ENCODE results near the gene FTL.

The FTL gene

GRCh38 chr19:48977061-48977460 is 12.0 kb downstream of the FTL start:
- H3K79me1 ChIP-seq (ENCODE audit: low read length): no peaks in the 10 kb centered on the region
- H3K23ac ChIP-seq (ENCODE audit: low read length): no peak overlapping the region
- H4K5ac ChIP-seq (ENCODE audit: low read length): no peak overlapping the region
- no peaks in the 10 kb centered on the region for H3K4me1 ChIP-seq (ENCODE audit: control insufficient read depth, low read depth, low read length)
- no peak overlapping the region for H3K4me3 ChIP-seq (ENCODE audit: low read length)
- no CpG with 5 or more reads among the region's 2 CpGs for WGBS (ENCODE audit: extremely low coverage, insufficient coverage, low lambda C conversion rate)
- H3K4ac ChIP-seq (ENCODE audit: low read depth, low read length): no peak overlapping the region
- no peak overlapping the region for H2BK120ac ChIP-seq (ENCODE audit: low read depth, low read length)
- no peak overlapping the region for H2BK15ac ChIP-seq (replicated peaks; ENCODE audit: low read depth)
- no peak overlapping the region for H3K9ac ChIP-seq (ENCODE audit: low read length)
- H3K27me3 ChIP-seq (ENCODE audit: insufficient read depth, low read length, poor library complexity): no peaks in the 10 kb centered on the region
- no peak overlapping the region for H2AK5ac ChIP-seq (ENCODE audit: low read length)
- H3K79me2 ChIP-seq (ENCODE audit: control insufficient read depth, insufficient read depth, low read length): no peaks in the 10 kb centered on the region
- no peak overlapping the region for H3K4me2 ChIP-seq (ENCODE audit: low read length)
- DNase-seq: no peak
- no peak overlapping the region for H3K56ac ChIP-seq (ENCODE audit: low read length)
- H3K36me3 ChIP-seq (ENCODE audit: control insufficient read depth, insufficient read depth, low read length): peaks cover 7% of the 10 kb centered on the region
- no peak overlapping the region for H4K8ac ChIP-seq (ENCODE audit: low read depth, low read length)
- H2BK5ac ChIP-seq (ENCODE audit: low read length): no peak overlapping the region
- H3K27ac ChIP-seq (ENCODE audit: low read depth, low read length): no peak overlapping the region
- H3K18ac ChIP-seq (ENCODE audit: low read length): no peak overlapping the region

GRCh38 chr19:48982280-48982679 is 17.2 kb downstream of the FTL start:
- Histone ChIP-seq H2AK5ac (ENCODE audit: low read length) (no peak overlapping the region), H3K56ac (ENCODE audit: low read length) (no peak overlapping the region), H3K18ac (ENCODE audit: low read length) (no peak overlapping the region), H3K4me1 (ENCODE audit: control insufficient read depth, low read depth, low read length) (no peaks in the 10 kb centered on the region), H3K36me3 (ENCODE audit: control insufficient read depth, insufficient read depth, low read length) (peaks cover 5% of the 10 kb centered on the region), H4K5ac (ENCODE audit: low read length) (no peak overlapping the region), H2BK5ac (ENCODE audit: low read length) (no peak overlapping the region), H2BK15ac (replicated peaks; ENCODE audit: low read depth) (no peak overlapping the region), H3K79me1 (ENCODE audit: low read length) (no peaks in the 10 kb centered on the region), H4K8ac (ENCODE audit: low read depth, low read length) (no peak overlapping the region), H3K4me2 (ENCODE audit: low read length) (no peak overlapping the region), H3K27me3 (ENCODE audit: insufficient read depth, low read length, poor library complexity) (no peaks in the 10 kb centered on the region), H3K9ac (ENCODE audit: low read length) (no peak overlapping the region), H3K4ac (ENCODE audit: low read depth, low read length) (no peak overlapping the region), H3K79me2 (ENCODE audit: control insufficient read depth, insufficient read depth, low read length) (no peaks in the 10 kb centered on the region), H3K23ac (ENCODE audit: low read length) (no peak overlapping the region), H3K4me3 (ENCODE audit: low read length) (no peak overlapping the region), H2BK120ac (ENCODE audit: low read depth, low read length) (no peak overlapping the region), H3K27ac (ENCODE audit: low read depth, low read length) (no peak overlapping the region)
- DNase-seq: no peak
- no CpG with 5 or more reads among the region's 9 CpGs for WGBS (ENCODE audit: extremely low coverage, insufficient coverage, low lambda C conversion rate)

- Histone ChIP-seq H3K23ac (ENCODE audit: low read length) (no peak overlapping the region), H3K56ac (ENCODE audit: low read length) (no peak overlapping the region), H3K27ac (ENCODE audit: low read depth, low read length) (no peak overlapping the region), H4K5ac (ENCODE audit: low read length) (no peak overlapping the region), H3K9ac (ENCODE audit: low read length) (no peak overlapping the region), H3K4me3 (ENCODE audit: low read length) (no peak overlapping the region), H3K27me3 (ENCODE audit: insufficient read depth, low read length, poor library complexity) (no peaks in the 10 kb centered on the region), H2AK5ac (ENCODE audit: low read length) (no peak overlapping the region), H4K8ac (ENCODE audit: low read depth, low read length) (no peak overlapping the region), H3K79me2 (ENCODE audit: control insufficient read depth, insufficient read depth, low read length) (no peaks in the 10 kb centered on the region), H3K4me1 (ENCODE audit: control insufficient read depth, low read depth, low read length) (no peaks in the 10 kb centered on the region), H3K79me1 (ENCODE audit: low read length) (peaks cover 3% of the 10 kb centered on the region), H3K4ac (ENCODE audit: low read depth, low read length) (no peak overlapping the region), H3K18ac (ENCODE audit: low read length) (no peak overlapping the region), H2BK5ac (ENCODE audit: low read length) (no peak overlapping the region), H3K36me3 (ENCODE audit: control insufficient read depth, insufficient read depth, low read length) (peaks cover 3% of the 10 kb centered on the region), H3K4me2 (ENCODE audit: low read length) (no peak overlapping the region), H2BK120ac (ENCODE audit: low read depth, low read length) (no peak overlapping the region), H2BK15ac (replicated peaks; ENCODE audit: low read depth) (no peak overlapping the region)
- no CpG with 5 or more reads among the region's 13 CpGs for WGBS (ENCODE audit: extremely low coverage, insufficient coverage, low lambda C conversion rate)
- no peak for DNase-seq
Observed at GRCh38 chr19:48985711-48986110, 20.6 kb downstream of the FTL start.

DNA sequence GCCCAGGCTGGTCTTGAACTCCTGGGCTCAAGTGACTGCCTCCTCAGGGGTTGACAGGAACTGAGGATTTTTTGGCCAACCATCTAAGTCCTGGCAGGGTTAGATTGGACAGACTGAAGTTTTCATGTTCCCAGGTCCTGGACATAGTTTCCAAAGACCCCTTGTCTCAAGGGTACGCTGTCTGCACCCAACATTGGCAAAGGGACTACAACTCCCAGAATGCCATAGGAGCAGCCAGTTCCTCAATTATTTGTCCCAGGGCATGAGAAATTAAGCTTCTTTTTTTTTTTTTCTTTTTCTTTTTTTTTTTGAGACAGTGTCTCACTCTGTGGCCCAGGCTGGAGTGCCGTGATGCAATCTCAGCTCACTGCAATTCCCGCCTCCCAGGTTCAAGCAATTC is 21.1 kb downstream of the FTL start:
- H3K23ac ChIP-seq (ENCODE audit: low read length): no peak overlapping the region
- no peak overlapping the region for H4K8ac ChIP-seq (ENCODE audit: low read depth, low read length)
- no peak overlapping the region for H2BK5ac ChIP-seq (ENCODE audit: low read length)
- H3K36me3 ChIP-seq (ENCODE audit: control insufficient read depth, insufficient read depth, low read length): peaks cover 3% of the 10 kb centered on the region
- H3K9ac ChIP-seq (ENCODE audit: low read length): no peak overlapping the region
- H3K27ac ChIP-seq (ENCODE audit: low read depth, low read length): no peak overlapping the region
- H3K56ac ChIP-seq (ENCODE audit: low read length): no peak overlapping the region
- H3K4ac ChIP-seq (ENCODE audit: low read depth, low read length): no peak overlapping the region
- no peaks in the 10 kb centered on the region for H3K27me3 ChIP-seq (ENCODE audit: insufficient read depth, low read length, poor library complexity)
- no peak for DNase-seq
- H4K5ac ChIP-seq (ENCODE audit: low read length): no peak overlapping the region
- no CpG with 5 or more reads among the region's 3 CpGs for WGBS (ENCODE audit: extremely low coverage, insufficient coverage, low lambda C conversion rate)
- no peak overlapping the region for H3K18ac ChIP-seq (ENCODE audit: low read length)
- H3K4me3 ChIP-seq (ENCODE audit: low read length): no peak overlapping the region
- no peaks in the 10 kb centered on the region for H3K4me1 ChIP-seq (ENCODE audit: control insufficient read depth, low read depth, low read length)
- H2BK15ac ChIP-seq (replicated peaks; ENCODE audit: low read depth): no peak overlapping the region
- no peak overlapping the region for H3K4me2 ChIP-seq (ENCODE audit: low read length)
- no peak overlapping the region for H2BK120ac ChIP-seq (ENCODE audit: low read depth, low read length)
- H3K79me1 ChIP-seq (ENCODE audit: low read length): peaks cover 7% of the 10 kb centered on the region
- H2AK5ac ChIP-seq (ENCODE audit: low read length): no peak overlapping the region
- peaks cover 1% of the 10 kb centered on the region for H3K79me2 ChIP-seq (ENCODE audit: control insufficient read depth, insufficient read depth, low read length)

GRCh38 chr19:48987323-48987722 is 22.2 kb downstream of the FTL start:
- H3K27me3 ChIP-seq (ENCODE audit: insufficient read depth, low read length, poor library complexity): no peaks in the 10 kb centered on the region
- H3K79me2 ChIP-seq (ENCODE audit: control insufficient read depth, insufficient read depth, low read length): peaks cover 4% of the 10 kb centered on the region
- H3K27ac ChIP-seq (ENCODE audit: low read depth, low read length): no peak overlapping the region
- peak; percentile 16 for DNase-seq
- no peak overlapping the region for H2BK15ac ChIP-seq (replicated peaks; ENCODE audit: low read depth)
- H3K36me3 ChIP-seq (ENCODE audit: control insufficient read depth, insufficient read depth, low read length): peaks cover 3% of the 10 kb centered on the region
- no CpG with 5 or more reads among the region's 7 CpGs for WGBS (ENCODE audit: extremely low coverage, insufficient coverage, low lambda C conversion rate)
- no peak overlapping the region for H3K18ac ChIP-seq (ENCODE audit: low read length)
- no peak overlapping the region for H3K56ac ChIP-seq (ENCODE audit: low read length)
- H4K8ac ChIP-seq (ENCODE audit: low read depth, low read length): no peak overlapping the region
- peaks cover 8% of the 10 kb centered on the region for H3K79me1 ChIP-seq (ENCODE audit: low read length)
- no peak overlapping the region for H3K9ac ChIP-seq (ENCODE audit: low read length)
- no peak overlapping the region for H3K4ac ChIP-seq (ENCODE audit: low read depth, low read length)
- no peak overlapping the region for H4K5ac ChIP-seq (ENCODE audit: low read length)
- H3K4me1 ChIP-seq (ENCODE audit: control insufficient read depth, low read depth, low read length): no peaks in the 10 kb centered on the region
- H2BK5ac ChIP-seq (ENCODE audit: low read length): no peak overlapping the region
- no peak overlapping the region for H3K23ac ChIP-seq (ENCODE audit: low read length)
- H3K4me3 ChIP-seq (ENCODE audit: low read length): no peak overlapping the region
- H2AK5ac ChIP-seq (ENCODE audit: low read length): no peak overlapping the region
- no peak overlapping the region for H3K4me2 ChIP-seq (ENCODE audit: low read length)
- no peak overlapping the region for H2BK120ac ChIP-seq (ENCODE audit: low read depth, low read length)

DNA sequence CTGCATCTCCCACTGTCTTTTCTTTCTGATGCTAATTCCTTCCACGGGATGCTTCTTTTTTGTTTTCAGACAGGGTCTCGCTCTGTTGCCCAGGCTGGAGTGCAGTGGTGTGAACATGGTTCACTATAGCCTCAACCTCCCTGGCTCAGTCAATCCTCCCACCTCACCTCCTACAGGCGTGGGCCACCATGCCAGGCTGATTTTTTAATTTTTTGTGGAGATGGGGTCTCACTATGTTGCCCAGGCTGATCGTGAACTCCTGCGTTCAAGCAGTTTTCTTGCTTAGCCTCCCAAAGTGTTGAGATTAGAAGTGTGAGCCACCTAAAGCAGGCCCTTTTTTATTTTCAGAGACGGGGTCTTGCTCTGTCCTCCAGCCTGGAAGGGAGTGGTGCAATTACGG is 23.2 kb downstream of the FTL start:
- Histone ChIP-seq H2BK15ac (replicated peaks; ENCODE audit: low read depth) (no peak overlapping the region), H3K4ac (ENCODE audit: low read depth, low read length) (no peak overlapping the region), H3K4me3 (ENCODE audit: low read length) (no peak overlapping the region), H3K56ac (ENCODE audit: low read length) (no peak overlapping the region), H2BK120ac (ENCODE audit: low read depth, low read length) (no peak overlapping the region), H2BK5ac (ENCODE audit: low read length) (no peak overlapping the region), H4K8ac (ENCODE audit: low read depth, low read length) (no peak overlapping the region), H3K18ac (ENCODE audit: low read length) (no peak overlapping the region), H3K79me1 (ENCODE audit: low read length) (peaks cover 8% of the 10 kb centered on the region), H3K79me2 (ENCODE audit: control insufficient read depth, insufficient read depth, low read length) (peaks cover 4% of the 10 kb centered on the region), H3K4me2 (ENCODE audit: low read length) (no peak overlapping the region), H3K23ac (ENCODE audit: low read length) (no peak overlapping the region), H3K9ac (ENCODE audit: low read length) (no peak overlapping the region), H3K4me1 (ENCODE audit: control insufficient read depth, low read depth, low read length) (no peaks in the 10 kb centered on the region), H3K27me3 (ENCODE audit: insufficient read depth, low read length, poor library complexity) (no peaks in the 10 kb centered on the region), H2AK5ac (ENCODE audit: low read length) (no peak overlapping the region), H3K27ac (ENCODE audit: low read depth, low read length) (no peak overlapping the region), H4K5ac (ENCODE audit: low read length) (no peak overlapping the region), H3K36me3 (ENCODE audit: control insufficient read depth, insufficient read depth, low read length) (peaks cover 3% of the 10 kb centered on the region)
- no peak for DNase-seq
- WGBS (ENCODE audit: extremely low coverage, insufficient coverage, low lambda C conversion rate): no CpG with 5 or more reads among the region's 7 CpGs
